HL-60 (cell line): ENCODE data around the gene RFC4.

Source experiments
- DNase-seq, 2 experiments: peaks; one replicate each; pipeline ENCODE4 v3.0.0-alpha.2; 2010 to 2020; ENCODE audit warnings: low read depth in 1 of 2, low spot score in 1 of 2
- H3K27ac ChIP-seq: fragments of 250-450 bp; sonication (Bioruptor Pico); replicated peaks from 2 replicates; pipeline ENCODE4 v1.5.1; 2020; ENCODE audit warnings: mild to moderate bottlenecking, moderate library complexity
- H3K27me3 ChIP-seq: fragments of 250-450 bp; sonication (Bioruptor Pico); 2 replicates; pipeline ENCODE4 v1.5.1; 2021; ENCODE audit warnings: mild to moderate bottlenecking, moderate library complexity; ENCODE audit not compliant: insufficient read depth, poor library complexity, severe bottlenecking
- H3K4me3 ChIP-seq: replicated peaks from 2 replicates; pipeline ENCODE4 v1.5.1; 2011; ENCODE audit warnings: mild to moderate bottlenecking, control low read depth, low read length; ENCODE audit not compliant: insufficient read depth
- GABPA ChIP-seq: IDR thresholded peaks from 2 replicates; pipeline ENCODE4 v1.6.1; 2012; ENCODE audit warnings: low read depth
- POLR2AphosphoS5 ChIP-seq: IDR thresholded peaks from 2 replicates; pipeline ENCODE4 v1.6.1; 2012; ENCODE audit warnings: low read depth
- SPI1 ChIP-seq: IDR thresholded peaks from 2 replicates; pipeline ENCODE4 v1.6.1; 2012; ENCODE audit warnings: low read depth, mild to moderate bottlenecking, borderline replicate concordance
- TF ChIP-seq, protein P1 (sequence below): IDR thresholded peaks from one replicate; pipeline ENCODE4 v1.5.1; 2011; ENCODE audit warnings: low read length, control low read depth, inconsistent platforms; ENCODE audit not compliant: insufficient read depth
- TF ChIP-seq, protein P2 (sequence below): IDR thresholded peaks from 2 replicates; pipeline ENCODE4 v1.6.1; 2012; ENCODE audit warnings: low read depth; ENCODE audit not compliant: insufficient replicate concordance

RFC4 gene

DNA sequence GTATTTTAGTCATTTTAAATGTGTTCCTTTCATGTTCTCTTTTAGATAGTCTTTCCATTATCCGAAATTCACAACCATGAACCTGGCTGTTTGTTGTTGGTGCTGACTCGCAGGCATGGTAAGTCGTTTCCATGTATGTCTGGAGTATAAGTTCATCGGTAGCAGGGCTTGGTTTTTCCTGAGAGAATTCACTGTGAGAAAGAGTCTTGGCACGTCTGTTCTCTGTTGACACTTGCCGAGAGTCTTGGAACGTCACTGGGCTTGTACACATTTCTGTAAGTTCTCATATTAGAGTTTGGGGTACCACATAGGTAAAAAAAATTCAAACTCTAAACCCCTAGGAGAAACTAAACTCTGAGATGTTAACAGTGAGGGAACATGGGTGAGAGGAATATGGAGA is 52.3 kb downstream of the RFC4 start:
- no peak for DNase-seq
- no peak for TF ChIP-seq POLR2AphosphoS5
- TF ChIP-seq SPI1: no peak
- TF ChIP-seq, protein P1, sequence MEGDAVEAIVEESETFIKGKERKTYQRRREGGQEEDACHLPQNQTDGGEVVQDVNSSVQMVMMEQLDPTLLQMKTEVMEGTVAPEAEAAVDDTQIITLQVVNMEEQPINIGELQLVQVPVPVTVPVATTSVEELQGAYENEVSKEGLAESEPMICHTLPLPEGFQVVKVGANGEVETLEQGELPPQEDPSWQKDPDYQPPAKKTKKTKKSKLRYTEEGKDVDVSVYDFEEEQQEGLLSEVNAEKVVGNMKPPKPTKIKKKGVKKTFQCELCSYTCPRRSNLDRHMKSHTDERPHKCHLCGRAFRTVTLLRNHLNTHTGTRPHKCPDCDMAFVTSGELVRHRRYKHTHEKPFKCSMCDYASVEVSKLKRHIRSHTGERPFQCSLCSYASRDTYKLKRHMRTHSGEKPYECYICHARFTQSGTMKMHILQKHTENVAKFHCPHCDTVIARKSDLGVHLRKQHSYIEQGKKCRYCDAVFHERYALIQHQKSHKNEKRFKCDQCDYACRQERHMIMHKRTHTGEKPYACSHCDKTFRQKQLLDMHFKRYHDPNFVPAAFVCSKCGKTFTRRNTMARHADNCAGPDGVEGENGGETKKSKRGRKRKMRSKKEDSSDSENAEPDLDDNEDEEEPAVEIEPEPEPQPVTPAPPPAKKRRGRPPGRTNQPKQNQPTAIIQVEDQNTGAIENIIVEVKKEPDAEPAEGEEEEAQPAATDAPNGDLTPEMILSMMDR: no peak
- no peak for TF ChIP-seq GABPA
- TF ChIP-seq, protein P2, sequence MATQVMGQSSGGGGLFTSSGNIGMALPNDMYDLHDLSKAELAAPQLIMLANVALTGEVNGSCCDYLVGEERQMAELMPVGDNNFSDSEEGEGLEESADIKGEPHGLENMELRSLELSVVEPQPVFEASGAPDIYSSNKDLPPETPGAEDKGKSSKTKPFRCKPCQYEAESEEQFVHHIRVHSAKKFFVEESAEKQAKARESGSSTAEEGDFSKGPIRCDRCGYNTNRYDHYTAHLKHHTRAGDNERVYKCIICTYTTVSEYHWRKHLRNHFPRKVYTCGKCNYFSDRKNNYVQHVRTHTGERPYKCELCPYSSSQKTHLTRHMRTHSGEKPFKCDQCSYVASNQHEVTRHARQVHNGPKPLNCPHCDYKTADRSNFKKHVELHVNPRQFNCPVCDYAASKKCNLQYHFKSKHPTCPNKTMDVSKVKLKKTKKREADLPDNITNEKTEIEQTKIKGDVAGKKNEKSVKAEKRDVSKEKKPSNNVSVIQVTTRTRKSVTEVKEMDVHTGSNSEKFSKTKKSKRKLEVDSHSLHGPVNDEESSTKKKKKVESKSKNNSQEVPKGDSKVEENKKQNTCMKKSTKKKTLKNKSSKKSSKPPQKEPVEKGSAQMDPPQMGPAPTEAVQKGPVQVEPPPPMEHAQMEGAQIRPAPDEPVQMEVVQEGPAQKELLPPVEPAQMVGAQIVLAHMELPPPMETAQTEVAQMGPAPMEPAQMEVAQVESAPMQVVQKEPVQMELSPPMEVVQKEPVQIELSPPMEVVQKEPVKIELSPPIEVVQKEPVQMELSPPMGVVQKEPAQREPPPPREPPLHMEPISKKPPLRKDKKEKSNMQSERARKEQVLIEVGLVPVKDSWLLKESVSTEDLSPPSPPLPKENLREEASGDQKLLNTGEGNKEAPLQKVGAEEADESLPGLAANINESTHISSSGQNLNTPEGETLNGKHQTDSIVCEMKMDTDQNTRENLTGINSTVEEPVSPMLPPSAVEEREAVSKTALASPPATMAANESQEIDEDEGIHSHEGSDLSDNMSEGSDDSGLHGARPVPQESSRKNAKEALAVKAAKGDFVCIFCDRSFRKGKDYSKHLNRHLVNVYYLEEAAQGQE: no peak
- Histone ChIP-seq H3K27me3 (no peaks in the 10 kb centered on the region), H3K27ac (no peak overlapping the region), H3K4me3 (no peak overlapping the region)

DNA sequence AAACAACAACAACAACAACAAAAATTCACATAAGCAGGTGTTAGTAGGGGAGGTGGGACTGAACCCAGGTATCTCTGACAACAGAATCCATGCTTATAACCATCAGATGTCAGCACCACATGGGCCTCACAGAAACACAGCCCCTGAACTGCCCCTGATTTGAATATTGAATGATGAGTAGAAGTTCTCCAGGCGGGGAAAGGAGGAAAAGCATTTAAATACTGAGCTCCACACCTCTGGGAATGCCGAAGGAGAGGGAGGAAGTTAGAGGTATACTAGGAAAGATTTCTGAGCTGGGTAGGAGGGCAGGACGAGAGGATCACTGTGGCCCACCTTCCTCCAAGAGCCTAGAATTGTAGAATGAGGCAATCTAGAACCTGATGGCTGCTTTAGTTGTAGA is 54.8 kb downstream of the RFC4 start:
- TF ChIP-seq, protein P2: no peak
- no peak for TF ChIP-seq GABPA
- TF ChIP-seq, protein P1: no peak
- TF ChIP-seq POLR2AphosphoS5: no peak
- Histone ChIP-seq H3K4me3 (no peak overlapping the region), H3K27me3 (no peaks in the 10 kb centered on the region), H3K27ac (no peak overlapping the region)
- no peak for DNase-seq

DNA sequence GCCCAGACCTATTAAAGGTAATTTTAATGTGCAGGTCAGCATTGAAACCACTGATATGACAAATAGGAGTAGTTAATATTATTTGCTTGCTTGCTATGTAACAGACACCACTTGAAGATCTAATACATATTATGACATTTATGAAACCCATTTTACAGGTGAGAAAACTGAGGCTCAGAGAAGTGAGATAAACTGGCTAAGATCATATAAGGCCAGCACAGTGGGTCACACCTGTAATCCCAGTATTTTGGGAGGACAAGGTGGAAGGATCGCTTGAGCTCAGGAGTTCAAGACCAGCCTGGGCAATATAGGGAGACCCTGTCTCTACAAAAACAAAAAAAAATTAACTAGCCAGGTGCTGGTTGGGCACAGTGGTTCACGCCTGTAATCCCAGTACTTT is 56.0 kb downstream of the RFC4 start:
- TF ChIP-seq, protein P1: no peak
- TF ChIP-seq GABPA (no peak), SPI1 (no peak), POLR2AphosphoS5 (no peak)
- TF ChIP-seq, protein P2: no peak
- no peak for DNase-seq
- H3K27ac ChIP-seq: no peak overlapping the region
- no peak overlapping the region for H3K4me3 ChIP-seq
- no peaks in the 10 kb centered on the region for H3K27me3 ChIP-seq
